ENCODE measurements around the gene BOLA2B. TPM values are rescaled to one million over a fixed set of nuclear protein-coding genes. Genes with fewer than 3 reads are reported as not detected.
"Not testable (repeated sequence)": the region's sequence is repeated elsewhere in the genome, so short reads cannot be mapped to it uniquely, and the experiment has no call there.

BOLA2B gene
- total RNA-seq, 2 experiments from 2014 or later: 160 to 173 TPM

DNA sequence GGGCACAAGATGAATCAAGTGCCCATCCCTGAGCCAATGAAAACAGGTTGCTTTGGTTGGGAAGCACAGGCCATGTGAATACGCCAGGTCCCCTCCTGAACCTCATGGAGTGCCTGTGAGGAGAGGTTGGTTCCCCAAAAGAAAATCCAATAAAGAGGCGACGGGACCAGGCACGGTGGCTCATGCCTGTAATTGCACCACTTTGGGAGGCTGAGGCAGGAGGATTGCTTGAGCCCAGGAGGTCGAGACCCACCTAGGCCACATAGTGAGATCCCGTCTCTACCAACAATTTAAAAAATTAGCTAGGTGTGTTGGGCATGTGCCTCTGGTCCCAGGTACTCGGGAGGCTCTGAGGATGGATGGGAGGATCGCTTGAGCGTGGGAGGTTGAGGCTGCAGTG, 13.5 kb downstream of the BOLA2B start:
- intact Hi-C loops (cut with micrococcal nuclease): no loop called here
- no peak for DNase-seq
- Mint-ChIP-seq H3K27me3 (ENCODE audit: low read depth) (no peaks in the 10 kb centered on the region), H3K4me3 (no peak overlapping the region), H3K27ac (no peak overlapping the region), H3K9me3 (no peaks in the 10 kb centered on the region), H3K36me3 (ENCODE audit: low read depth) (peaks cover 11% of the 10 kb centered on the region), H3K4me1 (ENCODE audit: low read depth) (peaks cover 6% of the 10 kb centered on the region)
- CTCF ChIA-PET: interaction anchor here (0.6 to 2.1 kb wide), 2 partner anchors 48 to 68 kb away, joined by 3 to 6 read pairs; partner anchors contain the start of gene GDPD3

DNA sequence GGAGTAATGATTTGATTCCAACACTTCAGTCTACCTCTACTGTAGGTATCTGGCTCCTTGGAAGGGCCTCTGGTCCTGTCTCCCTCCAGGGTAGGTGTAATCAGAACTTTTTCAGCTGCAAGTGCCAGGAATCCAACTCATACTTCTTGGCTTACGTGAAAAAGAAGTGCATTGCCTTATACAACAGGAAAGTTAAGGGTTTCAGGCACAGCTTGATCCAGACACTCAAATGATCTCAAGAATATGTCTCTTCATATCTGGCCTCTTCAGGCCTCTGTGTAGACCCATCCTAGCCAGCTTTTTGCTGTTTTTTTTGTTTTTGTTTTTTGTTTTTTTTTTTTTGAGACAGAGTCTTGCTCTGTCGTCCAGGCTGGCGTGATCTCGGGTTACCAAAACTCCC, 14.3 kb downstream of the BOLA2B start:
- no peak for DNase-seq
- no peak overlapping the region for H3K4me3 Mint-ChIP-seq
- intact Hi-C loops (cut with micrococcal nuclease): no loop called here
- no peaks in the 10 kb centered on the region for H3K27me3 Mint-ChIP-seq (ENCODE audit: low read depth)
- CTCF ChIA-PET: interaction anchor here (0.6 to 2.1 kb wide), 3 partner anchors 40 to 90 kb away, joined by 3 to 6 read pairs (median 3); partner anchors contain the start of gene GDPD3
- peaks cover 6% of the 10 kb centered on the region for H3K4me1 Mint-ChIP-seq (ENCODE audit: low read depth)
- no peak overlapping the region for H3K27ac Mint-ChIP-seq
- peaks cover 4% of the 10 kb centered on the region for H3K36me3 Mint-ChIP-seq (ENCODE audit: low read depth)
- no peaks in the 10 kb centered on the region for H3K9me3 Mint-ChIP-seq

DNA sequence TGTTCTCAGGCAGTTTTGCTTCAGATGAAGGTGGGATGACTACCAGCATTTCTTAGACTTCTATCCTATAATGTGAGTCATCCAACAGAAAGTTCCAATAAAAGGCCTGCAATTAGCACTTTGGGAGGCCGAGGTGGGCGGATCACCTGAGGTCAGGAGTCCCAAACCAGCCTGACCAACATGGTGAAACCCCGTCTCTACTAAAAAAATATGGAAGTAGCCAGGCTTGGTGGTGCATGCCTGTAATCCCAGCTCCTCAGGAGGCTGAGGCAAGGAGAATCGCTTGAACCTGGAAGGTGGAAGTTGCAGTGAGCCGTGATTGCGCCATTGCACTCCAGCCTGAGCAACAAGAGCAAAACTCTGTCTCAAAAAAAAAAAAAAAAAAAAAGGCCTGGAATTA, 16.6 kb downstream of the BOLA2B start:
- H3K36me3 Mint-ChIP-seq (ENCODE audit: low read depth); intact Hi-C loops (cut with micrococcal nuclease); DNase-seq; H3K4me1 Mint-ChIP-seq (ENCODE audit: low read depth); H3K4me3 Mint-ChIP-seq; H3K27me3 Mint-ChIP-seq (ENCODE audit: low read depth); H3K9me3 Mint-ChIP-seq; H3K27ac Mint-ChIP-seq: not testable (repeated sequence)
- CTCF ChIA-PET: interaction anchor here (0.6 to 1.9 kb wide), 3 partner anchors 50 to 98 kb away, joined by 3 to 4 read pairs (median 4); no protein-coding TSS in a partner anchor

DNA sequence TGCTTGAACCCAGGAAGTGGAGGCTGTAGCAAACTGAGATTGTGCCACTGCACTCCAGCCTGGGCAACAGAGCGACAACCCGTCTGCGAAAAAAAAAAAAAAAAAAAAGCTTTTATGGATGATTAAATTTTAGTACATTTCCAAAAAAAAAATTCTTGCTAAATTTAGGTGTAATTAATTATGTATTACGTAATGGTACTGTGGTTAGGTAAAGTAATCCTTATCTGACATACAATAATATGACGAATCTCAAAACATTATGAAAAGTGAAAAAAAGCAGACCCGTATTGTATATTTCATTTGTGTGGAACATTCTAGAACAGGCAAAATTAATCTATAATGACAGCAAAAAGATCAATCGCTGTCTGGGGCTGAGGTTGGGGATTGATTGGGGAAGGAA, 20.4 kb downstream of the BOLA2B start:
- no peak for DNase-seq
- CTCF ChIA-PET: no interaction called here
- H3K9me3 Mint-ChIP-seq: no peaks in the 10 kb centered on the region
- no peaks in the 10 kb centered on the region for H3K27me3 Mint-ChIP-seq (ENCODE audit: low read depth)
- no peak overlapping the region for H3K4me3 Mint-ChIP-seq
- no peaks in the 10 kb centered on the region for H3K36me3 Mint-ChIP-seq (ENCODE audit: low read depth)
- no peak overlapping the region for H3K27ac Mint-ChIP-seq
- intact Hi-C loops (cut with micrococcal nuclease): no loop called here
- peaks cover 2% of the 10 kb centered on the region for H3K4me1 Mint-ChIP-seq (ENCODE audit: low read depth)

DNA sequence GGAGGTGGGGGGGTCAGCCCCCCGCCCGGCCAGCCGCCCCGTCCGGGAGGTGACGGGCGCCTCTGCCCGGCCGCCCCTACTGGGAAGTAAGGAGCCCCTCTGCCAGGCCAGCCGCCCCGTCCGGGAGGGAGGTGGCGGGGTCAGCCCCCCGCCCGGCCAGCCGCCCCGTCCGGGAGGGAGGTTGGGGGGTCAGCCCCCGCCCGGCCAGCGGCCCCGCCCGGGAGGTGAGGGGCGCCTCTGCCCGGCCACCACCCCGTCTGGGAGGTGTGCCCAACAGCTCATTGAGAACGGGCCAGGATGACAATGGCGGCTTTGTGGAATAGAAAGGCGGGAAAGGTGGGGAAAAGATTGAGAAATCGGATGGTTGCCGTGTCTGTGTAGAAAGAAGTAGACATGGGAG, 23.3 kb downstream of the BOLA2B start:
- H3K27me3 Mint-ChIP-seq (ENCODE audit: low read depth); H3K36me3 Mint-ChIP-seq (ENCODE audit: low read depth); intact Hi-C loops (cut with micrococcal nuclease); H3K27ac Mint-ChIP-seq; CTCF ChIA-PET; H3K9me3 Mint-ChIP-seq; DNase-seq; H3K4me3 Mint-ChIP-seq: not testable (repeated sequence)
- peaks cover 16% of the 10 kb centered on the region for H3K4me1 Mint-ChIP-seq (ENCODE audit: low read depth)

DNA sequence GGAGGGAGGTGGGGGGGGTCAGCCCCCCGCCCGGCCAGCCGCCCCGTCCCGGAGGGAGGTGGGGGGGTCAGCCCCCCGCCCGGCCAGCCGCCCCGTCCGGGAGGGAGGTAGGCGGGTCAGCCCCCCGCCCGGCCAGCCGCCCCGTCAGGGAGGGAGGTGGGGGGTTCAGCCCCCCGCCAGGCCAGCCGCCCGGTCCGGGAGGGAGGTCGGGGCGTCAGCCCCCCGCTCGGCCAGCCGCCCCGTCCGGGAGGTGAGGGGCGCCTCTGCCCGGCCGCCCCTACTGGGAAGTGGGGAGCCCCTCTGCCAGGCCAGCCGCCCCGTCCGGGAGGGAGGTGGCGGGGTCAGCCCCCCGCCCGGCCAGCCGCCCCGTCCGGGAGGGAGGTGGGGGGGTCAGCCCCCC, 24.1 kb downstream of the BOLA2B start:
- DNase-seq; H3K4me3 Mint-ChIP-seq; H3K27ac Mint-ChIP-seq; H3K36me3 Mint-ChIP-seq (ENCODE audit: low read depth); CTCF ChIA-PET; H3K9me3 Mint-ChIP-seq; intact Hi-C loops (cut with micrococcal nuclease); H3K27me3 Mint-ChIP-seq (ENCODE audit: low read depth): not testable (repeated sequence)
- H3K4me1 Mint-ChIP-seq (ENCODE audit: low read depth): peaks cover 19% of the 10 kb centered on the region

DNA sequence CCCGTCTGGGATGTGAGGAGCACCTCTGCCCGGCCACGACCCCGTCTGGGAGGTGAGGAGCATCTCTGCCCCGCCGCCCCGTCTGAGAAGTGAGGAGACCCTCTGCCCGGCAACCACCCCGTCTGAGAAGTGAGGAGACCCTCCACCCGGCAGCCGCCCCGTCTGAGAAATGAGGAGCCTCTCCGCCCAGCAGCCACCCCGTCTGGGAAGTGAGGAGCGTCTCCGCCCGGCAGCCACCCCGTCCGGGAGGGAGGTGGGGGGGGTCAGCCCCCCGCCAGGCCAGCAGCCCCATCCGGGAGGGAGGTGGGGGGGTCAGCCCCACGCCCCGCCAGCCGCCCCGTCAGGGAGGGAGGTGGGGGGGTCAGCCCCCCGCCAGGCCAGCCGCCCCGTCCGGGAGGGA, 24.7 kb downstream of the BOLA2B start:
- DNase-seq; H3K36me3 Mint-ChIP-seq (ENCODE audit: low read depth); intact Hi-C loops (cut with micrococcal nuclease): not testable (repeated sequence)

DNA sequence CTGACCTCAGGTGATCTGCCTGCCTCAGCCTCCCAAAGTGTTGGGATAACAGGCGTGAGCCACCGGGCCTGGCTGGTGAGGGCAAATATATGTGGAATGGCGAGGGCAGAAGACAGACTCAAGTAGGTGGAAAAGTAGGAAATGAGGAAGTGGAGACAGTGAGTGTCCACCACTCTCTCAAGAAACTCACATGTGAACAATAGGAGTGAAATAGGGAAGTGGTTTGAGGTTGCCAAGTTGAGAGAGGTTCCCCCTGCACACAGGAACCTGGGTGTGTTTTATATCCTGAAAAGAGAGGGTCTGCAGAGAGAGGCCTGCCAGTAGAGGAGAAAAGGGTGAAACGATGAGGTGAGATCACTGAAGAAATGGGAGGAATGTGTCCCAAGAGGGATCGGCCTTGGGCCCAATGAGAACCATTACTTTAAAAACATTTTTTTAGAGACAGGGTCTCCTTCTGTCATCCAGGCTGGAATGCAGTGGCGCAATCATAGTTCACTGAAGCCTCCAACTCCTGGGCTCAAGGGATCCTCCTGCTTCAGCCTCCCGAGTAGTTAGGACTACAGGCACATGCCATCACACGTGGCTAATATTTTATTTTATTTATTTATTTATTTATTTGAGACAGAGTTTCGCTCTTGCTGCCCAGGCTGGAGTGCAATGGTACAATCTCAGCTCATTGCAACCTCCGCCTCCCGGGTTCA, 27.1 kb downstream of the BOLA2B start:
- DNase-seq: no peak
- Mint-ChIP-seq H3K4me3 (no peak overlapping the region), H3K27ac (peak overlapping the region; percentile 13), H3K36me3 (ENCODE audit: low read depth) (no peaks in the 10 kb centered on the region), H3K4me1 (ENCODE audit: low read depth) (peaks cover 25% of the 10 kb centered on the region), H3K9me3 (no peaks in the 10 kb centered on the region), H3K27me3 (ENCODE audit: low read depth) (no peaks in the 10 kb centered on the region)
- CTCF ChIA-PET: no interaction called here
- intact Hi-C loops (cut with micrococcal nuclease): no loop called here

More for the DNA sequence above, 24.7 kb downstream of the BOLA2B start:
- H3K27ac Mint-ChIP-seq; H3K27me3 Mint-ChIP-seq (ENCODE audit: low read depth); H3K4me3 Mint-ChIP-seq; H3K9me3 Mint-ChIP-seq; CTCF ChIA-PET: not testable (repeated sequence)
- peaks cover 19% of the 10 kb centered on the region for H3K4me1 Mint-ChIP-seq (ENCODE audit: low read depth)

DNA sequence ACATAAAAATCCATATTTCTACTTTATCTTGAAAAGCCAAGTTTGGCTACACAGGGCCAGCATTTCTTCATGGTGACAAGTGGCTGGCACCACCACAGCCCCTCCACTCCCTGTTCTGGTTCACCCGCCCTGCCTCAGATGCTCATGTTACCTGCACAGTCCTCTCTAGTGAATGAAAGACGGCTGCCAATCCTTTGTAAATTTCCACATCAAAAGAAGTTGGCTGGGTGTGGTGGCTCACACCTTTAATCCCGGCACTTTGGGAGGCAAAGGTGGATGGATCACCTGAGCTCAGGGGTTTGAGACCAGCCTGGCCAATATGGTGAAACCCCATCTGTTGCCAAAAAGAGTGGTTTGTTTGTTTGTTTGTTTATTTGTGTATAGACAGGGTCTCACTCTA, 29.9 kb downstream of the BOLA2B start:
- Mint-ChIP-seq H3K27ac (no peak overlapping the region), H3K27me3 (ENCODE audit: low read depth) (no peaks in the 10 kb centered on the region), H3K4me1 (ENCODE audit: low read depth) (peaks cover 25% of the 10 kb centered on the region), H3K36me3 (ENCODE audit: low read depth) (no peaks in the 10 kb centered on the region), H3K4me3 (no peak overlapping the region), H3K9me3 (no peaks in the 10 kb centered on the region)
- intact Hi-C loops (cut with micrococcal nuclease): no loop called here
- CTCF ChIA-PET: no interaction called here
- no peak for DNase-seq

DNA sequence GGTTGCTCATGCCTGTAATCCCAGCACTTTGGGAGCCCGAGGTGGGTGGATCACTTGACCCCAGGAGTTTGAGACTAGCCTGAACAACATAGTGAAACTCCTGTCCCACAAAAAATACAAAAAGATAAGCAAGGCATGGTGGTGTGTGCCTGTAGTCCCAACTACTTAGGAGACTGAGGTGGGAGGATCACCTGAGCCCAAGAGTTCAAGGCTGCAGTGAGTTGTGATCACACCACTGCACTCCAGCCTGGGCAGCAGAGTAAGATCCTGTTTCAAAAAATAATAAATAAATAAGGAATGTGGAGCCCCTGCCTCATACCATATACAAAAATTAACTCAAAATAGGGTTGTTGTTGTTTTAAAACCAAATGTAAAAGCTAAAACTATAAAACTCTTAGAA, 36.3 kb downstream of the BOLA2B start:
- Mint-ChIP-seq H3K9me3 (no peaks in the 10 kb centered on the region), H3K36me3 (ENCODE audit: low read depth) (no peaks in the 10 kb centered on the region)
- CTCF ChIA-PET: no interaction called here

DNA sequence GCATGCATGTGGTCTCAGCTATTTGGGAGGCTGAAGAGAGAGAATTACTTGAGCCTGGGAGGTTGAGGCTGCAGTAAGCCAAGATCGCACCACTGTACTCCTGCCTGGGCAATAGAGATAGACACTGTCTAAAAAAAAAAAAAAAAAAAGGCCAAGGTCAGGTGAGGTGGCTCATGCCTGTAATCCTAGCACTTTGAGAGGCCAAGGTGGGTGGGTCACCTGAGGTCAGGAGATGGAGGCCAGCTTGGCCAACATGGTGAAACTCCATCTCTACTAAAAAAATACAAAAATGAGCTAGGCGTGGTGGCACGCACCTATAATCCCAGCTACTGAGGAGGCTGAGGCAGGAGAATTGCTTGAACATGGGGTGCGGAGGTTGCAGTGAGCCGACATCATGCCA, 38.3 kb downstream of the BOLA2B start:
- no peaks in the 10 kb centered on the region for H3K27me3 Mint-ChIP-seq (ENCODE audit: low read depth)
- H3K9me3 Mint-ChIP-seq: no peaks in the 10 kb centered on the region
- H3K4me1 Mint-ChIP-seq (ENCODE audit: low read depth): no peaks in the 10 kb centered on the region
- intact Hi-C loops (cut with micrococcal nuclease): no loop called here
- CTCF ChIA-PET: interaction anchor here (1.3 kb wide), 1 partner anchor 43 kb away, joined by 4 read pairs; no protein-coding TSS in a partner anchor
- no peak overlapping the region for H3K4me3 Mint-ChIP-seq
- no peaks in the 10 kb centered on the region for H3K36me3 Mint-ChIP-seq (ENCODE audit: low read depth)
- no peak overlapping the region for H3K27ac Mint-ChIP-seq
- DNase-seq: no peak

More for the DNA sequence above, 36.3 kb downstream of the BOLA2B start:
- intact Hi-C loops (cut with micrococcal nuclease): no loop called here
- H3K27ac Mint-ChIP-seq: no peak overlapping the region
- no peak for DNase-seq
- no peak overlapping the region for H3K4me3 Mint-ChIP-seq
- H3K4me1 Mint-ChIP-seq (ENCODE audit: low read depth): peaks cover 2% of the 10 kb centered on the region
- no peaks in the 10 kb centered on the region for H3K27me3 Mint-ChIP-seq (ENCODE audit: low read depth)

DNA sequence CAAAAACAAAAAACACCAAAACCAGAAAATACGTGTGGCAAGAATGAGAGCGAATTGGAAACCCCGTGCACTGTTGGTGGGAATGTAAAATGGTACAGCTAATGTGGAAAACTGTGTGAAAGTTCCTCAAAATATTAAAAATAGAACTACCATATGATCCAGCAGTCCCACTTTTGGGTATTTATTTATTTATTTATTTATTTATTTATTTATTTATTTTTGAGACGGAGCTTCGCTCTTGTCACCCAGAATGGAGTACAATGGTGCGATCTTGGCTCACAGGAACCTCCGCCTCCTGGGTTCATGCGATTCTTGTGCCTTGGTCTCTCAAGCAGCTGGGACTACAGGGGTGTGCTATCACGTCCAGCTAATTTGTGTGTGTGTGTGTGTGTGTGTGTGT, 40.9 kb downstream of the BOLA2B start:
- no peak overlapping the region for H3K4me3 Mint-ChIP-seq
- H3K36me3 Mint-ChIP-seq (ENCODE audit: low read depth): no peaks in the 10 kb centered on the region
- peaks cover 8% of the 10 kb centered on the region for H3K9me3 Mint-ChIP-seq
- no peak overlapping the region for H3K27ac Mint-ChIP-seq
- DNase-seq: no peak
- intact Hi-C loops (cut with micrococcal nuclease): no loop called here
- no peaks in the 10 kb centered on the region for H3K4me1 Mint-ChIP-seq (ENCODE audit: low read depth)
- H3K27me3 Mint-ChIP-seq (ENCODE audit: low read depth): no peaks in the 10 kb centered on the region
- CTCF ChIA-PET: no interaction called here

DNA sequence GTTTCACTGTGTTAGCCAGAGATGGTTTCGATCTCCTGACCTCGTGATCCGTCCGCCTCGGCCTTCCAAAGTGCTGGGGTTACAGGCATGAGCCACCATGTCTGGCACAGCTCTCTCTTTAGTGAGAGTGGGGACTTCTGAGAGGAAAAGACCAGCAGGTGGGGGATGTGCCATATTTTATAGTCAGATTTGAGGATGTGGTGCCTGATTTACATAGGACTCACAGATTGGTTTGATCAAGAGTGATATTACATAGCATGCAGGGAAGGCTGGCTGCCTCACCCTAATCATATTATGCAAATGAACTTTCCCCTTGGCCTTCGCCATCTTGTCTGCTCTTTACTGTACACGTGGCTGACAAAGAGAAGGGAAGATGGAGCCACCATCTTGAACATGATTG, 42.4 kb downstream of the BOLA2B start:
- peaks cover 8% of the 10 kb centered on the region for H3K9me3 Mint-ChIP-seq
- H3K36me3 Mint-ChIP-seq (ENCODE audit: low read depth): no peaks in the 10 kb centered on the region
- no peak overlapping the region for H3K27ac Mint-ChIP-seq
- no peaks in the 10 kb centered on the region for H3K27me3 Mint-ChIP-seq (ENCODE audit: low read depth)
- DNase-seq: no peak
- intact Hi-C loops (cut with micrococcal nuclease): no loop called here
- H3K4me3 Mint-ChIP-seq: no peak overlapping the region
- no peaks in the 10 kb centered on the region for H3K4me1 Mint-ChIP-seq (ENCODE audit: low read depth)
- CTCF ChIA-PET: interaction anchor here (0.8 to 1.0 kb wide), 2 partner anchors 14 to 36 kb away, joined by 4 to 7 read pairs; no protein-coding TSS in a partner anchor
